Measurements from ENCODE around the gene GPN2.
"Not testable (repeated sequence)": the region's sequence is repeated elsewhere in the genome, so short reads cannot be mapped to it uniquely, and the experiment has no call there.

The GPN2 gene

GRCh38 chr1:26851106-26851684, 38.9 kb downstream of the GPN2 start:
- no peak overlapping the region for H2AFZ ChIP-seq (ENCODE audit: low read depth, low read length)

GRCh38 chr1:26848941-26849774, 40.9 kb downstream of the GPN2 start:
- peaks cover 18% of the 10 kb centered on the region for H3K36me3 ChIP-seq (replicated peaks; ENCODE audit: low read depth, low read length)
- H4K20me1 ChIP-seq (ENCODE audit: insufficient read depth, low read length), result no peaks in the 10 kb centered on the region
- H3K4me3 ChIP-seq (ENCODE audit: low read length), result no peak overlapping the region
- no peak overlapping the region for H2AFZ ChIP-seq (ENCODE audit: low read depth, low read length)
- H3K79me2 ChIP-seq (ENCODE audit: low read length), result 0 out of 2 replicates have a peak, but pooled peaks cover 5% of the 10 kb centered on the region
- no peaks in the 10 kb centered on the region for H3K4me1 ChIP-seq (ENCODE audit: low read length)
- no peak for TF ChIP-seq EZH2phosphoT487 (IDR thresholded peaks at IDR 0.05; ENCODE audit: low read depth)
- TF ChIP-seq CTCF (IDR thresholded peaks at IDR 0.05; ENCODE audit: low read depth, low read length), result no peak
- no peaks in the 10 kb centered on the region for H3K27me3 ChIP-seq (ENCODE audit: low read depth, low read length)
- H3K9me3 ChIP-seq (ENCODE audit: insufficient read depth, low read length), result no peaks in the 10 kb centered on the region
- H3K4me2 ChIP-seq (ENCODE audit: low read length), result no peak overlapping the region
- no peak overlapping the region for H3K27ac ChIP-seq (ENCODE audit: low read length)
- H3K9ac ChIP-seq (ENCODE audit: low read length), result no peak overlapping the region

More at GRCh38 chr1:26851106-26851684, 38.9 kb downstream of the GPN2 start:
- Histone ChIP-seq H3K79me2 (ENCODE audit: low read length) (no peaks in the 10 kb centered on the region), H3K36me3 (replicated peaks; ENCODE audit: low read depth, low read length) (peaks cover 25% of the 10 kb centered on the region), H3K4me1 (ENCODE audit: low read length) (no peaks in the 10 kb centered on the region), H3K27ac (ENCODE audit: low read length) (no peak overlapping the region), H3K4me2 (ENCODE audit: low read length) (no peak overlapping the region), H4K20me1 (ENCODE audit: insufficient read depth, low read length) (no peaks in the 10 kb centered on the region), H3K9me3 (ENCODE audit: insufficient read depth, low read length) (no peaks in the 10 kb centered on the region), H3K9ac (ENCODE audit: low read length) (no peak overlapping the region), H3K4me3 (ENCODE audit: low read length) (no peak overlapping the region), H3K27me3 (ENCODE audit: low read depth, low read length) (no peaks in the 10 kb centered on the region)
- TF ChIP-seq CTCF (IDR thresholded peaks at IDR 0.05; ENCODE audit: low read depth, low read length) (peak; percentile 6; the same call in 1 of the 2 replicates), EZH2phosphoT487 (IDR thresholded peaks at IDR 0.05; ENCODE audit: low read depth) (no peak)

GRCh38 chr1:26848499-26848898, 41.6 kb downstream of the GPN2 start:
- Histone ChIP-seq H3K79me2 (ENCODE audit: low read length) (0 out of 2 replicates have a peak, but pooled peaks cover 5% of the 10 kb centered on the region), H3K36me3 (replicated peaks; ENCODE audit: low read depth, low read length) (peaks cover 12% of the 10 kb centered on the region)

GRCh38 chr1:26847826-26848225, 42.3 kb downstream of the GPN2 start:
- H3K27me3 ChIP-seq (ENCODE audit: low read depth, low read length); H3K4me3 ChIP-seq (ENCODE audit: low read length); H3K4me2 ChIP-seq (ENCODE audit: low read length); H3K36me3 ChIP-seq (replicated peaks; ENCODE audit: low read depth, low read length); H3K9ac ChIP-seq (ENCODE audit: low read length); H3K4me1 ChIP-seq (ENCODE audit: low read length); H2AFZ ChIP-seq (ENCODE audit: low read depth, low read length); H3K27ac ChIP-seq (ENCODE audit: low read length); H3K79me2 ChIP-seq (ENCODE audit: low read length); H3K9me3 ChIP-seq (ENCODE audit: insufficient read depth, low read length); H4K20me1 ChIP-seq (ENCODE audit: insufficient read depth, low read length): not testable (repeated sequence)

More at GRCh38 chr1:26848499-26848898, 41.6 kb downstream of the GPN2 start:
- H2AFZ ChIP-seq (ENCODE audit: low read depth, low read length), result no peak overlapping the region
- no peaks in the 10 kb centered on the region for H4K20me1 ChIP-seq (ENCODE audit: insufficient read depth, low read length)
- no peak overlapping the region for H3K27ac ChIP-seq (ENCODE audit: low read length)
- H3K4me2 ChIP-seq (ENCODE audit: low read length), result no peak overlapping the region
- no peaks in the 10 kb centered on the region for H3K27me3 ChIP-seq (ENCODE audit: low read depth, low read length)
- H3K9ac ChIP-seq (ENCODE audit: low read length), result no peak overlapping the region
- H3K9me3 ChIP-seq (ENCODE audit: insufficient read depth, low read length), result no peaks in the 10 kb centered on the region
- TF ChIP-seq EZH2phosphoT487 (IDR thresholded peaks at IDR 0.05; ENCODE audit: low read depth), result no peak
- TF ChIP-seq CTCF (IDR thresholded peaks at IDR 0.05; ENCODE audit: low read depth, low read length), result no peak
- no peaks in the 10 kb centered on the region for H3K4me1 ChIP-seq (ENCODE audit: low read length)
- H3K4me3 ChIP-seq (ENCODE audit: low read length), result no peak overlapping the region
